ENCODE results near the gene PCDH1.

Gene PCDH1

GRCh38 chr5:141866096-141866495 lies 12.1 kb downstream of the PCDH1 start:
- TF ChIP-seq, protein P1, sequence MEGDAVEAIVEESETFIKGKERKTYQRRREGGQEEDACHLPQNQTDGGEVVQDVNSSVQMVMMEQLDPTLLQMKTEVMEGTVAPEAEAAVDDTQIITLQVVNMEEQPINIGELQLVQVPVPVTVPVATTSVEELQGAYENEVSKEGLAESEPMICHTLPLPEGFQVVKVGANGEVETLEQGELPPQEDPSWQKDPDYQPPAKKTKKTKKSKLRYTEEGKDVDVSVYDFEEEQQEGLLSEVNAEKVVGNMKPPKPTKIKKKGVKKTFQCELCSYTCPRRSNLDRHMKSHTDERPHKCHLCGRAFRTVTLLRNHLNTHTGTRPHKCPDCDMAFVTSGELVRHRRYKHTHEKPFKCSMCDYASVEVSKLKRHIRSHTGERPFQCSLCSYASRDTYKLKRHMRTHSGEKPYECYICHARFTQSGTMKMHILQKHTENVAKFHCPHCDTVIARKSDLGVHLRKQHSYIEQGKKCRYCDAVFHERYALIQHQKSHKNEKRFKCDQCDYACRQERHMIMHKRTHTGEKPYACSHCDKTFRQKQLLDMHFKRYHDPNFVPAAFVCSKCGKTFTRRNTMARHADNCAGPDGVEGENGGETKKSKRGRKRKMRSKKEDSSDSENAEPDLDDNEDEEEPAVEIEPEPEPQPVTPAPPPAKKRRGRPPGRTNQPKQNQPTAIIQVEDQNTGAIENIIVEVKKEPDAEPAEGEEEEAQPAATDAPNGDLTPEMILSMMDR (IDR thresholded peaks at IDR 0.05; ENCODE audit: insufficient read depth, missing control alignments) = no peak
- FAIRE-seq (no peak), DNase-seq (ENCODE audit: insufficient read length, low spot score) (no peak)

DNA sequence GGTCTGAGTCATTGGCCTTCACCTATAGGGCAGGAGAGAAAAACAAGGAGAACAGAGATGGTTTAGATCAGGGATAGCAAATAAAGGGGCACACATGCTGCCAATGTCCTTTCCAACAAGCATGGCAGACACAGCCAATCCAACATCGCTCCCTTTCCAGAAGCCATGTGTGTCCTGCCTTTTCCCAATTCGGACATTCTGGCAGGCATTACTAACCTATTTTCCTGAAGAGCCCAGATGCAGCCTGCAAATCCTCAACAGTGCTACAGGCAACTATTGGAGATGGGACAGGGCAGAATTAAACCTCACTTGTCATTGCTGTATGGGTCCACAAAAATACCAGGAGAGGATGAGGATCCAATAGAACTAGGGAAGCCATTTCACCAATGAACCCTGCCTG lies 12.8 kb downstream of the PCDH1 start:
- FAIRE-seq (no peak), DNase-seq (ENCODE audit: insufficient read length, low spot score) (no peak)
- TF ChIP-seq, protein P1 (IDR thresholded peaks at IDR 0.05; ENCODE audit: insufficient read depth, missing control alignments) = no peak

- TF ChIP-seq, protein P1 (IDR thresholded peaks at IDR 0.05; ENCODE audit: insufficient read depth, missing control alignments) = no peak
- no peak for DNase-seq (ENCODE audit: insufficient read length, low spot score)
- no peak for FAIRE-seq
Measured at GRCh38 chr5:141864371-141865370, 13.5 kb downstream of the PCDH1 start.

- no peak for FAIRE-seq
- TF ChIP-seq, protein P1 (IDR thresholded peaks at IDR 0.05; ENCODE audit: insufficient read depth, missing control alignments) = no peak
- no peak for DNase-seq (ENCODE audit: insufficient read length, low spot score)
Measured at GRCh38 chr5:141863569-141864178, 14.5 kb downstream of the PCDH1 start.

DNA sequence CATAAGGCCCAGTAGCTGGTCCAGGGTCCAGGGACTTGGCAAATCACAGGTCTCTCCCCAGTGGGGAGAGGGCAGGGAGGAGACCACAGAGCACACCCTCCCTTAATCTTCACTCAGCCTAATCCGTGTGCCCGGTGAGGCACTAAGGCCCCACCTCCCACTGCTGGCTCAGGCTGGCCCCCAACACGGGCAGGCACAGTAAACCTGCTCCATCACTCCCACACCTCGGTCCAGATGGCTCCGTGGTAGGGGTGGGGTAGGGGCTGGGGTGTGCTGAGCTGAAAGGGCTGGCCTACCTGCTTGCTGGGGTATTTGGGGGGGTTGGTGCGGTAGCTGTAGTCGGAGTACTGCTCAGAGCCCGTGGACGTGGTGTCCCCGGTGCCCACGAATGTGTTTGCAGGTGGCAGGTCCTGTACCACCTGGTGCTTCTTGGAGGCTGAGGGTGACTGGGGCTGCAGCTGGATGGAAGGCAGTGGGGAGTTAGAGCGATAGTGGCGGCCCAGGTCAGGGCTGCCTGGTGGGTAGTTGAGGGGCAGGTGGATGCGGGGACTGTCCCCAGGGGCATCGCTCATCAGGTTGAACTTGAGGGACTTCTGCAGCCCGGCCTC lies 15.2 kb downstream of the PCDH1 start:
- no peak for DNase-seq (ENCODE audit: insufficient read length, low spot score)
- FAIRE-seq = no peak
- TF ChIP-seq, protein P1 (IDR thresholded peaks at IDR 0.05; ENCODE audit: insufficient read depth, missing control alignments) = no peak

DNA sequence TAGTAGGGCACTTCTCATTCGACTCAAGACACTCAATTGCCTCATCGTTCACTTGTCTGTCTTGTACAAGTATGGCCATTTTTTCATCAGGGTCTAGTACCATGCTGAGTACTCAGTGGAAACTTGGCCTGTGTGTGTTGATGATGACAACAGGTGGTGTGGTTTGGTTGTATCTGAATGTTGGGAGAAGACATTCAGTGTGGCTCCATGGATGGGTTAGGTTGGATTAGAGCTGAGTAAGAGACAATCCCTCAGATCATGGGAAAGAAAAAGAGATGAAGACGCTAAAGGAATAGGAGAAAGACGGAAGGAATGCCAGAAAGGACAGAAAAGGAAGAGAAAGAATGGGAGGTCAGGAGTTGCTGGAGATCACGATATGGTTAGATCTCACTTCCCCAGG lies 17.0 kb downstream of the PCDH1 start:
- FAIRE-seq = no peak
- DNase-seq (ENCODE audit: insufficient read length, low spot score) = no peak
- TF ChIP-seq, protein P1 (IDR thresholded peaks at IDR 0.05; ENCODE audit: insufficient read depth, missing control alignments) = no peak
